IMR-90 (cell line): ENCODE data around the gene GZF1. TPM values are rescaled to one million over a fixed set of nuclear protein-coding genes. Genes with fewer than 3 reads are reported as not detected.

Source experiments
- ATAC-seq: fragments of 200-7000 bp; cut with Tn5 transposase; 2 replicates; pipeline ENCODE4 v1.9.1; 2020; ENCODE audit warnings: low read depth, mild to moderate bottlenecking, moderate library complexity
- BruUV-seq: library from RNA; stranded (reverse); fragments of 400-500 nt; replicated peaks from 2 replicates; lab custom pipeline; 2021; lab: Mats Ljungman, UMichigan
- CTCF ChIA-PET: fragments of 300-600 bp; formaldehyde crosslinking; extraction: SDS; loops from one replicate; lab custom pipeline; 2021; ENCODE audit warnings: antibody characterized with exemption; lab: Yijun Ruan, JAX
- POLR2A ChIA-PET: fragments of 300-600 bp; sonication (Branson Sonifier 250); formaldehyde crosslinking; loops from one replicate; lab custom pipeline; 2022; ENCODE audit warnings: antibody characterized with exemption; ENCODE audit not compliant: unreplicated experiment; lab: Charles Lee
- DNase-seq: peaks from one replicate; pipeline ENCODE4 v3.0.0; 2013
- H2AFZ ChIP-seq: replicated peaks from 2 replicates; pipeline ENCODE3; 2013; ENCODE audit warnings: low read length, mild to moderate bottlenecking; ENCODE audit not compliant: poor library complexity
- H2AK5ac ChIP-seq: 2 replicates; pipeline ENCODE4 v1.6.1; 2013; ENCODE audit warnings: low read depth, low read length, inconsistent platforms
- H2AK9ac ChIP-seq: replicated peaks from 2 replicates; pipeline ENCODE3; 2013; ENCODE audit warnings: mild to moderate bottlenecking, low read depth, low read length, moderate library complexity; ENCODE audit not compliant: poor library complexity
- H2BK120ac ChIP-seq: 2 replicates; pipeline ENCODE4 v1.6.1; 2013; ENCODE audit warnings: low read depth, low read length, inconsistent platforms
- H2BK15ac ChIP-seq: 3 replicates; pipeline ENCODE4 v1.6.1; 2013; ENCODE audit warnings: low read depth, low read length, inconsistent platforms
- H2BK20ac ChIP-seq: 2 replicates; pipeline ENCODE4 v1.6.1; 2013; ENCODE audit warnings: low read depth, mild to moderate bottlenecking, inconsistent platforms, low read length, moderate library complexity
- H2BK5ac ChIP-seq: 2 replicates; pipeline ENCODE4 v1.6.1; 2013; ENCODE audit warnings: mild to moderate bottlenecking, low read depth, low read length, inconsistent platforms; ENCODE audit not compliant: poor library complexity, severe bottlenecking
- H3K14ac ChIP-seq: replicated peaks from 2 replicates; pipeline ENCODE4 v1.6.1; 2013; ENCODE audit warnings: low read depth, low read length, inconsistent platforms
- H3K18ac ChIP-seq: 2 replicates; pipeline ENCODE4 v1.6.1; 2013; ENCODE audit warnings: low read depth, low read length, control low read depth
- H3K23ac ChIP-seq: 2 replicates; pipeline ENCODE4 v1.6.1; 2013; ENCODE audit warnings: low read depth, low read length, inconsistent platforms
- H3K27ac ChIP-seq: 2 replicates; pipeline ENCODE4 v1.5.1; 2013; ENCODE audit warnings: mild to moderate bottlenecking, control low read depth, low read length; ENCODE audit not compliant: insufficient read depth
- H3K27me3 ChIP-seq: 2 replicates; pipeline ENCODE4 v1.6.1; 2013; ENCODE audit warnings: low read length; ENCODE audit not compliant: control insufficient read depth, insufficient read depth
- H3K36me3 ChIP-seq: 2 replicates; pipeline ENCODE4 v1.6.1; 2013; ENCODE audit warnings: low read length, mixed read lengths; ENCODE audit not compliant: control insufficient read depth, insufficient read depth
- H3K4ac ChIP-seq: 2 replicates; pipeline ENCODE4 v1.6.1; 2013; ENCODE audit warnings: low read depth, low read length, inconsistent platforms
- H3K4me1 ChIP-seq: 2 replicates; pipeline ENCODE4 v1.6.1; 2013; ENCODE audit warnings: low read length, mixed read lengths; ENCODE audit not compliant: control insufficient read depth, insufficient read depth
- H3K4me2 ChIP-seq: 2 replicates; pipeline ENCODE4 v1.6.1; 2013; ENCODE audit warnings: low read depth, mild to moderate bottlenecking, control low read depth, low read length, moderate library complexity
- H3K4me3 ChIP-seq: 2 replicates; pipeline ENCODE4 v1.5.1; 2013; ENCODE audit warnings: low read depth, mild to moderate bottlenecking, control low read depth, low read length, moderate library complexity; ENCODE audit not compliant: insufficient read depth
- H3K56ac ChIP-seq: 2 replicates; pipeline ENCODE4 v1.6.1; 2013; ENCODE audit warnings: low read length, inconsistent platforms; ENCODE audit not compliant: insufficient read depth; ENCODE audit errors: extremely low read depth
- H3K79me1 ChIP-seq, 2 experiments: 2 replicates each; pipeline ENCODE4 v1.6.1; 2013; ENCODE audit warnings: low read length in 2 of 2, inconsistent platforms in 1 of 2, low read depth in 1 of 2
- H3K9ac ChIP-seq: 2 replicates; pipeline ENCODE4 v1.6.1; 2013; ENCODE audit warnings: low read depth, low read length, control low read depth
- H3K9me1 ChIP-seq: 2 replicates; pipeline ENCODE4 v1.6.1; 2013; ENCODE audit warnings: low read length, inconsistent platforms; ENCODE audit not compliant: insufficient read depth
- H3K9me3 ChIP-seq: 2 replicates; pipeline ENCODE4 v1.6.1; 2013; ENCODE audit warnings: low read length; ENCODE audit not compliant: control insufficient read depth, insufficient read depth
- H4K20me1 ChIP-seq: 2 replicates; pipeline ENCODE4 v1.6.1; 2013; ENCODE audit warnings: low read length, inconsistent platforms; ENCODE audit not compliant: insufficient read depth
- H4K5ac ChIP-seq: 2 replicates; pipeline ENCODE4 v1.6.1; 2013; ENCODE audit warnings: mild to moderate bottlenecking, low read depth, low read length, control low read depth
- H4K8ac ChIP-seq, 2 experiments: 2 replicates each; pipeline ENCODE4 v1.6.1; 2013; ENCODE audit warnings: low read depth in 2 of 2, low read length in 2 of 2, control low read depth in 1 of 2, inconsistent platforms in 1 of 2
- H4K91ac ChIP-seq: 2 replicates; pipeline ENCODE4 v1.6.1; 2013; ENCODE audit warnings: low read depth, low read length, inconsistent platforms; ENCODE audit not compliant: insufficient read depth
- BHLHE40 ChIP-seq: fragments of 150-350 bp; IDR thresholded peaks from 2 replicates; pipeline ENCODE4 v1.6.1; 2016; ENCODE audit warnings: mild to moderate bottlenecking, low read depth, low read length
- CEBPB ChIP-seq: IDR thresholded peaks from 2 replicates; pipeline ENCODE4 v1.6.1; 2012; ENCODE audit warnings: low read depth, low read length, improper control_type of control experiment
- USF2 ChIP-seq: fragments of 150-350 bp; IDR thresholded peaks from 2 replicates; pipeline ENCODE4 v1.6.1; 2017; ENCODE audit warnings: mild to moderate bottlenecking, antibody characterized with exemption, low read length, low read depth
- WGBS, 2 experiments: methylation state at CpG; one replicate each; pipeline versions ENCODE4 v1.1.5 to v1.1.7; 2013; ENCODE audit warnings: missing lambda C conversion rate in 2 of 2; ENCODE audit not compliant: insufficient read length in 1 of 2; ENCODE audit errors: extremely low coverage in 2 of 2; 5-methylcytosine and 5-hydroxymethylcytosine counted together
- dilution Hi-C: fragments of 300-500 bp; cut with HindIII; formaldehyde crosslinking; loops from one replicate; pipeline ENCODE4 v1.14.3; 2018; ENCODE audit warnings: low sequenced_read_pairs; ENCODE audit not compliant: unreplicated experiment
- in situ Hi-C: fragments of 300-500 bp; cut with MboI; formaldehyde crosslinking; loops from 3 replicates; pipeline ENCODE4 v1.14.3; 2019; ENCODE audit warnings: low sequenced_read_pairs, inconsistent platforms, mixed read lengths
- intact Hi-C: fragments of 100-400 bp; cut with micrococcal nuclease; formaldehyde crosslinking; loops from 2 replicates; pipeline ENCODE4 v1.10.0; 2022
- polyA plus RNA-seq, 3 experiments: library from polyadenylated mRNA; depleted of rRNA; stranded (reverse); fragments of >200 nt; gene quantifications; 2 replicates each; pipeline ENCODE4 v1.2.3, GENCODE V29; 2012; ENCODE audit warnings: low replicate concordance in 1 of 3
- total RNA-seq: library from RNA; depleted of rRNA; stranded (reverse); fragments of >200 nt; gene quantifications from 2 replicates; pipeline ENCODE4 v1.2.3, GENCODE V29; 2012

GZF1 gene
- total and polyA plus RNA-seq, 2 of the 4 experiments (the other 2 are of a cell fraction), result 23.7 to 24.7 TPM

- intact Hi-C loops (no loop called here), in situ Hi-C loops (loop anchor here (25.0 kb wide), 1 partner anchor 988 kb away; no protein-coding TSS in a partner anchor), dilution Hi-C loops (no loop called here)
- no peaks in the 10 kb centered on the region for H3K79me1 ChIP-seq
- no peak for DNase-seq
- POLR2A ChIA-PET, result no interaction called here
- ATAC-seq, result no peak
- 0 out of 2 replicates have a peak, but pooled peaks cover 2% of the 10 kb centered on the region for H3K27me3 ChIP-seq
- H2BK20ac ChIP-seq, result no peak overlapping the region
- no peak overlapping the region for H4K5ac ChIP-seq
- no peaks in the 10 kb centered on the region for H3K9me1 ChIP-seq
- no peak overlapping the region for H2AK9ac ChIP-seq
- H3K36me3 ChIP-seq, result no peaks in the 10 kb centered on the region
- H3K27ac ChIP-seq, result no peak overlapping the region
- H3K4me1 ChIP-seq, result no peaks in the 10 kb centered on the region
- H2AFZ ChIP-seq, result no peak overlapping the region
- BruUV-seq, result no TSS peak
- no peak overlapping the region for H3K9ac ChIP-seq
- H2AK5ac ChIP-seq, result no peak overlapping the region
- no peak overlapping the region for H3K56ac ChIP-seq
- no peaks in the 10 kb centered on the region for H4K20me1 ChIP-seq
- H4K91ac ChIP-seq, result no peak overlapping the region
- no peak overlapping the region for H3K14ac ChIP-seq
- no peak for TF ChIP-seq USF2
- TF ChIP-seq BHLHE40, result no peak
- TF ChIP-seq CEBPB, result no peak
- H2BK5ac ChIP-seq, result no peak overlapping the region
- no peak overlapping the region for H2BK120ac ChIP-seq
- H4K8ac ChIP-seq, result no peak overlapping the region
- H3K4me2 ChIP-seq, result no peak overlapping the region
- H2BK15ac ChIP-seq, result no peak overlapping the region
- H3K4me3 ChIP-seq, result no peak overlapping the region
- no peak overlapping the region for H3K23ac ChIP-seq
- H3K9me3 ChIP-seq, result no peaks in the 10 kb centered on the region
- H3K4ac ChIP-seq, result no peak overlapping the region
- CTCF ChIA-PET, result no interaction called here
- WGBS, 2 experiments, result 33% methylated on average over 1 of the region's 3 CpGs; no CpG with 5 or more reads in 1 of the 2 experiments
- H3K18ac ChIP-seq, result no peak overlapping the region
These were observed 36.9 kb upstream of the GZF1 start for GRCh38 chr20:23325107-23325506.
